Neural progenitor cell (in vitro differentiated cells): ENCODE measurements around the gene SERPINB10. TPM values are rescaled to one million over a fixed set of nuclear protein-coding genes. Genes with fewer than 3 reads are reported as not detected.

Experiments
- DNase-seq: peaks from one replicate; pipeline ENCODE4 v3.0.0-alpha.2; 2016; ENCODE audit warnings: low spot score
- H2AFZ ChIP-seq: fragments of 200-600 bp; sonication (generic); replicated peaks from 2 replicates; pipeline ENCODE4 v1.6.1; 2016; ENCODE audit warnings: antibody characterized with exemption
- H3F3A ChIP-seq: fragments of 200-600 bp; sonication (generic); 2 replicates; pipeline ENCODE4 v1.6.1; 2016; ENCODE audit warnings: antibody characterized with exemption, low read depth
- H3K27ac ChIP-seq: fragments of 200-600 bp; sonication (generic); 2 replicates; pipeline ENCODE4 v1.5.1; 2016; ENCODE audit warnings: mild to moderate bottlenecking
- H3K27me3 ChIP-seq: fragments of 200-600 bp; sonication (generic); 2 replicates; pipeline ENCODE4 v1.6.1; 2016; ENCODE audit warnings: mild to moderate bottlenecking, moderate library complexity
- H3K36me3 ChIP-seq: fragments of 200-600 bp; sonication (generic); 2 replicates; pipeline ENCODE4 v1.5.1; 2016
- H3K4me1 ChIP-seq: fragments of 200-600 bp; sonication (generic); 2 replicates; pipeline ENCODE4 v1.6.1; 2016; ENCODE audit warnings: mixed run types
- H3K4me2 ChIP-seq: fragments of 200-600 bp; sonication (generic); 2 replicates; pipeline ENCODE4 v1.6.1; 2016
- H3K4me3 ChIP-seq: fragments of 200-600 bp; sonication (generic); 2 replicates; pipeline ENCODE4 v1.5.1; 2016
- H3K79me2 ChIP-seq: fragments of 200-600 bp; sonication (generic); 2 replicates; pipeline ENCODE4 v1.6.1; 2016; ENCODE audit warnings: low read depth
- H3K9ac ChIP-seq: fragments of 200-600 bp; sonication (generic); 2 replicates; pipeline ENCODE4 v1.6.1; 2016
- H3K9me3 ChIP-seq: fragments of 200-600 bp; sonication (generic); 2 replicates; pipeline ENCODE4 v1.5.1; 2016; ENCODE audit warnings: low read depth
- H4K20me1 ChIP-seq: fragments of 200-600 bp; sonication (generic); 2 replicates; pipeline ENCODE4 v1.6.1; 2016; ENCODE audit warnings: low read depth
- H3K27ac Mint-ChIP-seq: 3 replicates; pipeline ENCODE4 v1.8.0; 2021; ENCODE audit warnings: mixed read lengths
- H3K27me3 Mint-ChIP-seq: 2 replicates; pipeline ENCODE4 v1.8.0; 2022; ENCODE audit warnings: low read depth, mild to moderate bottlenecking, inconsistent platforms, moderate library complexity, mixed read lengths; ENCODE audit not compliant: insufficient read depth
- H3K36me3 Mint-ChIP-seq: 3 replicates; pipeline ENCODE4 v1.8.0; 2021; ENCODE audit warnings: mixed read lengths
- H3K4me1 Mint-ChIP-seq: 3 replicates; pipeline ENCODE4 v1.8.0; 2021; ENCODE audit warnings: mixed read lengths
- H3K4me3 Mint-ChIP-seq: 3 replicates; pipeline ENCODE4 v1.8.0; 2021; ENCODE audit warnings: mild to moderate bottlenecking, moderate library complexity, mixed read lengths
- H3K9me3 Mint-ChIP-seq: 3 replicates; pipeline ENCODE4 v1.8.0; 2020; ENCODE audit warnings: mixed read lengths
- CTCF ChIP-seq: fragments of 200-600 bp; sonication (generic); IDR thresholded peaks from 2 replicates; pipeline ENCODE4 v1.5.1; 2017; ENCODE audit warnings: antibody characterized with exemption, mild to moderate bottlenecking
- EZH2 ChIP-seq: fragments of 200-600 bp; sonication (generic); IDR thresholded peaks from 2 replicates; pipeline ENCODE4 v1.6.1; 2017; ENCODE audit warnings: antibody characterized with exemption, mild to moderate bottlenecking, moderate library complexity
- EZH2phosphoT487 ChIP-seq: fragments of 200-600 bp; sonication (generic); IDR thresholded peaks from 2 replicates; pipeline ENCODE4 v1.6.1; 2017; ENCODE audit warnings: antibody characterized with exemption
- total RNA-seq: library from RNA; depleted of rRNA; stranded (reverse); fragments of >200 nt; gene quantifications from 2 replicates; pipeline ENCODE4 v1.2.3, GENCODE V29; 2015; ENCODE audit warnings: low replicate concordance

SERPINB10 gene
- total RNA-seq, 1 donor from 2014 or later = not detected

- Mint-ChIP-seq H3K4me3 (no peak overlapping the region), H3K27me3 (peaks cover 2% of the 10 kb centered on the region), H3K9me3 (no peaks in the 10 kb centered on the region), H3K27ac (no peak overlapping the region), H3K36me3 (no peaks in the 10 kb centered on the region), H3K4me1 (peaks cover 13% of the 10 kb centered on the region)
- Histone ChIP-seq H3K27ac (no peak overlapping the region), H3K9me3 (no peaks in the 10 kb centered on the region), H3K4me2 (no peak overlapping the region), H3K36me3 (no peaks in the 10 kb centered on the region), H3K79me2 (no peaks in the 10 kb centered on the region), H3K9ac (no peak overlapping the region), H2AFZ (peak overlapping the region; percentile 47), H3F3A (peaks cover 15% of the 10 kb centered on the region), H3K4me1 (peaks cover 10% of the 10 kb centered on the region), H3K27me3 (peaks cover 37% of the 10 kb centered on the region), H4K20me1 (no peaks in the 10 kb centered on the region), H3K4me3 (no peak overlapping the region)
- DNase-seq = peak; percentile 21
- TF ChIP-seq CTCF = peak; percentile 23
- no peak for TF ChIP-seq EZH2phosphoT487
- no peak for TF ChIP-seq EZH2
These were observed 67.2 kb downstream of the SERPINB10 start for GRCh38 chr18:63974991-63975390.

- Mint-ChIP-seq H3K27me3 (peaks cover 2% of the 10 kb centered on the region), H3K4me3 (no peak overlapping the region), H3K36me3 (no peaks in the 10 kb centered on the region), H3K9me3 (no peaks in the 10 kb centered on the region), H3K4me1 (peaks cover 13% of the 10 kb centered on the region), H3K27ac (no peak overlapping the region)
- DNase-seq = no peak
- peaks cover 10% of the 10 kb centered on the region for H3F3A ChIP-seq
- H2AFZ ChIP-seq = peak overlapping the region; percentile 47
- no peak for TF ChIP-seq CTCF
- TF ChIP-seq EZH2phosphoT487 = no peak
- no peak for TF ChIP-seq EZH2
- H3K9ac ChIP-seq = no peak overlapping the region
- no peak overlapping the region for H3K4me3 ChIP-seq
- H3K27ac ChIP-seq = no peak overlapping the region
- no peaks in the 10 kb centered on the region for H4K20me1 ChIP-seq
- peaks cover 10% of the 10 kb centered on the region for H3K4me1 ChIP-seq
- H3K4me2 ChIP-seq = no peak overlapping the region
- peaks cover 37% of the 10 kb centered on the region for H3K27me3 ChIP-seq
- no peaks in the 10 kb centered on the region for H3K79me2 ChIP-seq
- no peaks in the 10 kb centered on the region for H3K36me3 ChIP-seq
- no peaks in the 10 kb centered on the region for H3K9me3 ChIP-seq
These were observed 67.9 kb downstream of the SERPINB10 start for GRCh38 chr18:63975628-63976027.

- Histone ChIP-seq H2AFZ (no peak overlapping the region), H3K79me2 (no peaks in the 10 kb centered on the region), H3K4me1 (no peaks in the 10 kb centered on the region), H3K36me3 (no peaks in the 10 kb centered on the region), H4K20me1 (no peaks in the 10 kb centered on the region), H3F3A (no peaks in the 10 kb centered on the region), H3K9me3 (no peaks in the 10 kb centered on the region), H3K9ac (no peak overlapping the region), H3K4me2 (no peak overlapping the region), H3K4me3 (no peak overlapping the region), H3K27ac (no peak overlapping the region), H3K27me3 (peaks cover 37% of the 10 kb centered on the region)
- H3K4me3 Mint-ChIP-seq = no peak overlapping the region
- peaks cover 4% of the 10 kb centered on the region for H3K4me1 Mint-ChIP-seq
- no peak overlapping the region for H3K27ac Mint-ChIP-seq
- no peaks in the 10 kb centered on the region for H3K9me3 Mint-ChIP-seq
- TF ChIP-seq CTCF = no peak
- DNase-seq = no peak
- H3K36me3 Mint-ChIP-seq = no peaks in the 10 kb centered on the region
- H3K27me3 Mint-ChIP-seq = peaks cover 2% of the 10 kb centered on the region
These were observed 69.3 kb downstream of the SERPINB10 start for GRCh38 chr18:63977040-63977439.
